Activated CD4-positive, alpha-beta T cell treated with anti-CD3 and anti-CD28 coated beads, Interleukin-2, amount 50 U/mL, for 16 hours (primary cell): ENCODE measurements around the gene ACTG1.

Experiments
- DNase-seq: peaks from one replicate; pipeline ENCODE4 v3.0.0-alpha.2; 2020

Gene ACTG1

GRCh38 chr17:81515530-81516041, 3.0 kb upstream of the ACTG1 start:
- no peak for DNase-seq

DNA sequence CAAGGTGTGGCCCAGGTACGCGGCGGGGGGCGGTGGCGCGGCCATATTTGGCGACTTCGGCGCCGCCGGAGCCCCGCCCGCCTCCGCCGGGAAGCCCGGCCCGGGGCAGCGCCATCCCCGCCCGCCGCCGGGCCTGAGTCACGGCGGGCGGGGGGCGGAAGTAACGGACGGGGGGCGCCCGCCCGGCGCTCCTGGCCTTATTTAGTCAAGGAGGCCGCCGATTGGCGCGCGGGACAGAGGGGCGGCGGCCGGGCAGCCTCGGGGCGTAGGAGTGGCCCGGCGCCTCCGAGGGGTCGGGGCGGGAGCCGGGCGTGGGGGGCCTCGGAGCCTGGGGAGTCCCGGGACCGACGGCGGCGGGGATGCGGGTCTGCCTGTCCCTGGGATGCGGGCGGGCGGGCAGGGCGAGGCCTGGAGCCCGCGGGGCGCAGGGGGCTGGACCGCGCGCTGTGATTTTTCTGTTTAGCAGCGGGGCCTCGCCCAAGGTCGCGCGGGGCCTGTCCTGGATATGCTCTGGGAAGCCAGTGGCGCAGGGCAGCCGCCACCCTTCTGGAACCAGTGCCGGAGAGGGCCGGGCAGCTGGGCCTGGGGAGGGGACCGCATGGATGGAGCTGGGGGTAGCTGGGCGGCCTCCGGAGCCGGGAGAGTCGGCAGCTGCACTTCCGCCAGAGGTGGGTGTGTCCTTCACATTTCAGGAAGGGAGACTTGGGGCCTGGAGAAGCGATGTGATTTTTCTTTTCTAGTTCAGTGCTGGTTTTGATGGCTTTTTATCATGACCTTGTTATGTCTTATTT, 2.3 kb upstream of the ACTG1 start:
- DNase-seq: peak; percentile 76

DNA sequence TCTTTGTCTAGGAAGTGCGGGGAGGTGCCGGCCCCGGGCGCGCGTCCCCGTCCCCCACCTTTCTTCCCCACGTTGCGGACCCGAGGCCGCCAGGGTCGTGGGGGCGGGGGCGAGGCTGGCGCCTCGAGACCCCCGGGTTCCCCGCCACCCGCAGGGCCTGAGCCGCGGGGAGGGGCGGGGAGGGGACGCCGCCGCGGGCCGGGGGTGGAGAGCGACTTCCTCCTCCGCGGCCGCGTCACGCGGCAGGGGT, 1.8 kb upstream of the ACTG1 start:
- no peak for DNase-seq

GRCh38 chr17:81513753-81514488, 1.3 kb upstream of the ACTG1 start:
- DNase-seq: peak; percentile 64

- DNase-seq: peak; percentile 77
Measured at GRCh38 chr17:81513372-81513752, 763 bp upstream of the ACTG1 start.

DNA sequence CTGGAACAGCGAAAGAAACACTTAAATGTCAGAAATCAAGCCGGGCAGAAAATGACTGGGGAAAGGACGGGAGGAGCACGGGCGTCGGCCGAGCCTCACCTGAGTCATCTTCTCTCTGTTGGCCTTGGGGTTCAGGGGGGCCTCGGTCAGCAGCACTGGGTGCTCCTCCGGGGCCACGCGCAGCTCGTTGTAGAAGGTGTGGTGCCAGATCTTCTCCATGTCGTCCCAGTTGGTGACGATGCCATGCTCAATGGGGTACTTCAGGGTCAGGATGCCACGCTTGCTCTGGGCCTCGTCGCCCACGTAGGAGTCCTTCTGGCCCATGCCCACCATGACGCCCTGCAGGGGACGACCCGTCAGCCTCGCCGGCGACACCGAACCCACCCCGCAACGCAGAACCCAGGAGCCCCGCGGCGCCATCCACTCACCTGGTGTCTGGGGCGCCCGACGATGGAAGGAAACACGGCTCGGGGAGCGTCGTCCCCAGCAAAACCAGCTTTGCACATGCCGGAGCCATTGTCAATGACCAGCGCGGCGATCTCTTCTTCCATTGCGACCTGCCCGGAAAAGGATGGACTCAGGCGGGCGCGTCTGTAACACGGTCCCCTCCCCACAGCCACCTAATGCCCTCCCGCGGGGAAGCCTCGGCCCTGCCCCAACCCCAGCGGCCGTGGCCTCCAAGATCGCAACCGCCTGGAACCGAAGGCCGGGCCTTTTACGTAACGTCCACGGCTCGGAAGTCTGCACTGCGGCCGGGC, 616 bp downstream of the ACTG1 start:
- peak; percentile 54 for DNase-seq

DNA sequence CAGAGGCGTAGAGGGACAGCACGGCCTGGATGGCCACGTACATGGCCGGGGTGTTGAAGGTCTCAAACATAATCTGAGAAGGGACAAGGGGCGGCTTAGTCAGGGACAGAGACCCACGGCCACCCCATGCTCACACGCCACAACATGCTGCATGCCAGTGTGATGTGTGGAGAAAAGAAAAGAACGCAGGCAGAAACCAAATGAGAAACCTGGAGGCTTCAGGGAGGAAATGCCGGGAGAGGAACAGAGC, 1.1 kb downstream of the ACTG1 start:
- DNase-seq: no peak

DNA sequence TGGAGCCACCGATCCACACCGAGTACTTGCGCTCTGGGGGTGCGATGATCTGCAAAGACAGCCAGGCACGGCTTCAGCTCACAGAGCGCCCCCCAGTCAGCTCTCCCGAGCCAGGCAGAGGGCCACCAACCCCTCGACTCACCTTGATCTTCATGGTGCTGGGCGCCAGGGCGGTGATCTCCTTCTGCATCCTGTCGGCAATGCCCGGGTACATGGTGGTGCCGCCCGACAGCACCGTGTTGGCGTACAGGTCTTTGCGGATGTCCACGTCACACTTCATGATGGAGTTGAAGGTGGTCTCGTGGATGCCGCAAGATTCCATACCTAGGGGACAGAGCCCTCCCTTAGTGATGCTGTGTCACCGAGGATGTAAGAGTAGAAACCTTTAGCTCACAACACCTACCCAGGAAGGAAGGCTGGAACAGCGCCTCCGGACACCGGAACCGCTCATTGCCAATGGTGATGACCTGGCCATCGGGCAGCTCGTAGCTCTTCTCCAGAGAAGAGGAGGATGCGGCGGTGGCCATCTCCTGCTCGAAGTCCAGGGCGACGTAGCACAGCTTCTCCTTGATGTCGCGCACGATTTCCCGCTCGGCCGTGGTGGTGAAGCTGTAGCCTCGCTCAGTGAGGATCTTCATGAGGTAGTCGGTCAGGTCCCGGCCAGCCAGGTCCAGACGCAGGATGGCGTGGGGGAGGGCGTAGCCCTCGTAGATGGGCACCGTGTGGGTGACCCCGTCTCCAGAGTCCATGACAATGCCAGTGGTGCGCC, 1.6 kb downstream of the ACTG1 start:
- peak; percentile 34 for DNase-seq

GRCh38 chr17:81509972-81510784, 2.4 kb downstream of the ACTG1 start:
- DNase-seq: peak; percentile 22

- peak; percentile 42 for DNase-seq
Measured at GRCh38 chr17:81509207-81509971, 3.2 kb downstream of the ACTG1 start.

DNA sequence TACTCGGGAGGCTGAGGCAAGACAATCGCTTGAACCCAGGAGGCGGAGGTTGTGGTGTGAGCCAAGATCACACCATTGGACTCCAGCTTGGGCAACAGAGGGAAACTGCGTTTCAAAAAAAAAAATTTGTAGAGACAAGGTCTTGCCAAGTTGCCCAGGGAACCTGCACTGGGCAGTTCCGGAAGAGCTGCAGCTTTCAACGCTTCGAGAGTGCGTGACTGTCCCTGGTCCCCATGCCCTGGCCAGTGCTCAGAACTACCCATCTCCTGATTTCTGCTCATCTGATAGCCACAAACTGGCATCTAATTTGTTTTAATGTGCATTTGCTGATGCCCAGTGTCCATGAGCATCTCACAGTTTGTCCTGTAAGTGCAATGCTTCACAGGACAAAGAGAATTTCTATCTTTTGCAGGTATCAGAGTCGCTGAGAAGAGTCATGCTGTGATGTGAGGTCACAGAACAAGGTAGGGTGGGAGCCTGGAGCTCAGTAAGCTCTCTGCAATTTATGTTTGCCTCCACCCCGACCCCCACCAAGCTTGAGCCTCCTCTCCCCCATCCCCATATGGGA, 3.9 kb downstream of the ACTG1 start:
- DNase-seq: peak; percentile 57

DNA sequence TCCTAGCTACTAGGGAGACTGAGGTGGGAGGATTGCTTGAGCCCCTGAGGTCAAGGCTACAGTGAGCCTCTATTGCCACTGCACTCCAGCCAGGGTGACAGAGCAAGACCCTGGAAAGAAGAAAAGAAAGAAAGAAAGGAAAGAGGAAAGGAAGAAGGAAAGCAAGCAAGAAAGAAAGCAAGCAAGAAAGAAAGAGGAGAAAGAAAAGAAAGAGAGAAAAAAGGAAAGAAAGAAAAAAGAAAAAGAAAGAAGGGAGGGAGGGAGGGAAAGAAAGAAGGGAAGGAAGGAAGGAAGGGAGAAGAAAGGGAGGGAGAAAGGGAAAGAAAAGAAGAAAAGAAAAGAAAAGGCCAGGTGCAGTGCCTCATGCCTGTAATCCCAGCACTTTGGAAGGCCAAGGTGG, 9.0 kb downstream of the ACTG1 start:
- no peak for DNase-seq

DNA sequence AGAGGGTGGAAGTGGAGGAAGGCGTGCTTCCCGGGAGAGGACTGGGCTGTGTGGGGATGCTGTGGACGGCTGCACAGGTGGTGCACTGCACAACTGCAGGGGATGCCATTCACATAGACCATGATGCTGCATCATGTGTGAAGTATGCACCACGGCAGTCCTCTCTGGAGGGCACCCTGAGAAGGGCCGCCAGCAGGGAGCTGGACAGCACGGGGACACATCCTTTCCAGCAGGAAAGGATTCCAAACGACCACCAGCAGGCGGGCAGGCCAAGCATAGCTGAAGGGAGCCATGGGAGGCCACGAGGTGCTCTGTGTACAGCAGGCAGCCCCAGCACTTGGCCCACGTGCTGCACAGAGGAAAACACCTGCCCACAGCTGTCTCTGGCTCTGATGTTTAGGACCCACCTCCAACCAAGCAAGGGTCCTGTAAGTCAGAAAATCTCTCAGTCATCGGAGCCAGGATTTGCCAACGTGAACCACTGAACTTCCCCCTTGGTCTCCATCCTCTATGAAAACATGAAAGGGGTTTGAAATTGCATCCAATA, 10.1 kb downstream of the ACTG1 start:
- DNase-seq: no peak

DNA sequence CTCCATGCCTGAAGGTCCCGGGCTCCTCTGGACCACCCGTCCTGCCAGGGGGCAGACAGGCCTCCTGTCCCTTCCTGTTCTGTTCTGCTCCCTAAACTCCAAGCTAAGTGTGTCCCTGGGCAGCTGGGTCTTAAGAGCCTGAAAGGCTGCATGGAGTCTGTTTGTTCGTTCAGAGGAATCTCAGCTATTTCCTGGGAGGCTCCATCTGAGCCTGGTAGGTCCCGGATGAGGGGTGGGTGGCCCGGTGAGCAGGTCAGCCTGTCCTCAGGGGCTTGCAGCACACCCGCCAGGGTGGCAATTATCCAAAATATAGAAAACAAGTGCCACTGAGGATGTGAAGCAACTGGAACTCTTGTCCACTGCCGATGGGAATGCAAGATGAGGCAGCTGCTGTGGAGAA, 12.6 kb downstream of the ACTG1 start:
- DNase-seq: no peak

DNA sequence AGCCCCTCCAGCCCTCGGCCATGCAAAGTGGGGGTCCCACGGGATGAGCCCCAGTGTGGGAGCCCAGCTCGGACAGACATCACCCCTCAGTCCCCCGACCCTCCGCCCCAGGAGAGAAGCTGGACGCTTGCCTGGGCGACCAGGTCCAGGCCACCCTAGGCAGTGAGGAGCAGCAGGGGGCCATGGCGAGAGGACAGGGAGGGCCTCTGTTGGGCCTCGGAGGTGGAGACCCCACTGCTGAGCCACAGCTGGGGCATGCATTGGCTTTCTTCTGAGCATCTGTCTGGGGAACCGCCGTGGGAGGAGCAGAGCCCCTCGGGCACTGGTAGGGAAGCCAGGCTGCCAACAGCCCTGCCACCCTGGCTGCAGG, 13.0 kb downstream of the ACTG1 start:
- DNase-seq: no peak

- no peak for DNase-seq
Measured at GRCh38 chr17:81498953-81499600, 13.5 kb downstream of the ACTG1 start.

DNA sequence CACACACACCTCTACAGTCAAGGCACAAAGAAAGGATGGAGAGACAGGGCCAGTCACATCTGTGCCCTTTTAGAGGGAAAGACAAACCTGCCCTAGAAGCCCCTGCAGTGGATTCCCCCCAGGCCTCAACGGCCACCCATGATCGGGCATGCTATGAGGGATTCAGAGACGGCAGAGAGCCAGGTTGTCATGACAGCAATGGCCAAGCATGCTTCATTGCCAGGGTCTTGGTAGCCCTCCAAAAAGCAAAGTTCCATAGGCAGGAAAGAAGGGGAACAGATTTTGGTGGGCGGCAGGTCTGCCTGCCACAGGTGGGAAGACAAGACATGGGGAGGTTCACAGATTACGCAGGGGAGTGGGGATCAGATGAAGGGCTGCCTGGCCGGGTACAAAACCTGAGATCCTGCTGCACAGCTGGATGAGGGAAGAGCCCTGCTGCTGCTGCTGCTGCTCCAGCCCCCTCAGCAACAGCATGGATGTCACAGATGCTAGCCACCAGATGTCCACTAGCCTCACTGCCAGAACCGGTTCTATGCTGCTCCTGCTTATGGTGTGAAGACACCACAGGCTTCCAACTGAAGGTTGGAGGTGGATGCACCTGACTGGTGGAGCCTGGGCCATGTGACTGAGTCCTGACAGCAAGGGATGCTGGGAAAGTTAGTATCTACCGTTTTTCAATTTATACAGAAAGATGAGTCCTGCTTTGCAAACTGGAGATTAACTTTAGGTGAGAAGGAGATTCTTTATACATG, 17.8 kb downstream of the ACTG1 start:
- DNase-seq: peak; percentile 20

GRCh38 chr17:81493198-81494038, 19.2 kb downstream of the ACTG1 start:
- no peak for DNase-seq

GRCh38 chr17:81492706-81493105, 19.9 kb downstream of the ACTG1 start:
- no peak for DNase-seq
